Kidney epithelial cell (primary cell): ENCODE data around the gene LDB3. TPM values are rescaled to one million over a fixed set of nuclear protein-coding genes. Genes with fewer than 3 reads are reported as not detected.

Source experiments
- DNase-seq: peaks from one replicate; pipeline ENCODE4 v3.0.0-alpha.2; 2010; ENCODE audit warnings: low read depth
- H3K27me3 ChIP-seq: 2 replicates; pipeline ENCODE4 v1.6.0; 2011; ENCODE audit warnings: low read length; ENCODE audit not compliant: control insufficient read depth, insufficient read depth
- H3K36me3 ChIP-seq: 2 replicates; pipeline ENCODE4 v1.5.1; 2011; ENCODE audit warnings: low read length; ENCODE audit not compliant: control insufficient read depth, insufficient read depth
- H3K4me3 ChIP-seq: 2 replicates; pipeline ENCODE4 v1.5.1; 2011; ENCODE audit warnings: low read depth, mild to moderate bottlenecking, control low read depth, low read length
- total RNA-seq: library from RNA; depleted of rRNA; stranded (reverse); fragments of >200 nt; gene quantifications from 2 replicates; pipeline ENCODE4 v1.2.3, GENCODE V29; 2015
- TF ChIP-seq, protein P1 (sequence below): IDR thresholded peaks from 2 replicates; pipeline ENCODE4 v1.5.1; 2011; ENCODE audit warnings: mild to moderate bottlenecking, moderate library complexity, low read length, control low read depth, inconsistent platforms; ENCODE audit not compliant: insufficient read depth, poor library complexity, severe bottlenecking

Gene LDB3
- total RNA-seq, 1 donor from 2014 or later: 0.17 TPM

GRCh38 chr10:86715156-86715795 lies 47.0 kb downstream of the LDB3 start:
- Histone ChIP-seq H3K36me3 (no peaks in the 10 kb centered on the region), H3K4me3 (no peak overlapping the region), H3K27me3 (no peaks in the 10 kb centered on the region)
- TF ChIP-seq, protein P1, sequence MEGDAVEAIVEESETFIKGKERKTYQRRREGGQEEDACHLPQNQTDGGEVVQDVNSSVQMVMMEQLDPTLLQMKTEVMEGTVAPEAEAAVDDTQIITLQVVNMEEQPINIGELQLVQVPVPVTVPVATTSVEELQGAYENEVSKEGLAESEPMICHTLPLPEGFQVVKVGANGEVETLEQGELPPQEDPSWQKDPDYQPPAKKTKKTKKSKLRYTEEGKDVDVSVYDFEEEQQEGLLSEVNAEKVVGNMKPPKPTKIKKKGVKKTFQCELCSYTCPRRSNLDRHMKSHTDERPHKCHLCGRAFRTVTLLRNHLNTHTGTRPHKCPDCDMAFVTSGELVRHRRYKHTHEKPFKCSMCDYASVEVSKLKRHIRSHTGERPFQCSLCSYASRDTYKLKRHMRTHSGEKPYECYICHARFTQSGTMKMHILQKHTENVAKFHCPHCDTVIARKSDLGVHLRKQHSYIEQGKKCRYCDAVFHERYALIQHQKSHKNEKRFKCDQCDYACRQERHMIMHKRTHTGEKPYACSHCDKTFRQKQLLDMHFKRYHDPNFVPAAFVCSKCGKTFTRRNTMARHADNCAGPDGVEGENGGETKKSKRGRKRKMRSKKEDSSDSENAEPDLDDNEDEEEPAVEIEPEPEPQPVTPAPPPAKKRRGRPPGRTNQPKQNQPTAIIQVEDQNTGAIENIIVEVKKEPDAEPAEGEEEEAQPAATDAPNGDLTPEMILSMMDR: no peak
- DNase-seq: no peak

DNA sequence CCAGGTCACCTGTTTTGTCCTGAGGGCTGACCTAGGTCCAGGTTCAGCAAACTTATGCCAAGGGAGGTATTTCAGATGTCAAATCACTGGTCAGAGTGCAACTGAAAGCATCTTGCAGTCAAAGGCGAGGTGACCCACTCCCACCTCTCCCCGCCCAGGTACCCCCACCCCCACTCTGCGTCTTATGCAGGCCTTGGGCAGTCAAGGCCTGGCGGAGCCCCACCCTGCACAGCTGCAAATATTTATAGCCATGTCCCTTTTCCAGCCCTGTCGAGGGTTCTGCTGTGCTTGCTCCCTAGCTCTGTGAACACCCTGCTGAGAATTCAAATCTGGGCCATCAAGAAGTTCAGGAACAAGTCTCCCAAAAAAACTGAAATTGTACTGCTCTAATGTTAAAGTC lies 47.5 kb downstream of the LDB3 start:
- TF ChIP-seq, protein P1: no peak
- DNase-seq: no peak

GRCh38 chr10:86716466-86716865 lies 48.2 kb downstream of the LDB3 start:
- Histone ChIP-seq H3K36me3 (no peaks in the 10 kb centered on the region), H3K27me3 (no peaks in the 10 kb centered on the region), H3K4me3 (no peak overlapping the region)
- TF ChIP-seq, protein P1: no peak
- no peak for DNase-seq

More for the DNA sequence above, 47.5 kb downstream of the LDB3 start:
- Histone ChIP-seq H3K27me3 (no peaks in the 10 kb centered on the region), H3K36me3 (no peaks in the 10 kb centered on the region), H3K4me3 (no peak overlapping the region)

DNA sequence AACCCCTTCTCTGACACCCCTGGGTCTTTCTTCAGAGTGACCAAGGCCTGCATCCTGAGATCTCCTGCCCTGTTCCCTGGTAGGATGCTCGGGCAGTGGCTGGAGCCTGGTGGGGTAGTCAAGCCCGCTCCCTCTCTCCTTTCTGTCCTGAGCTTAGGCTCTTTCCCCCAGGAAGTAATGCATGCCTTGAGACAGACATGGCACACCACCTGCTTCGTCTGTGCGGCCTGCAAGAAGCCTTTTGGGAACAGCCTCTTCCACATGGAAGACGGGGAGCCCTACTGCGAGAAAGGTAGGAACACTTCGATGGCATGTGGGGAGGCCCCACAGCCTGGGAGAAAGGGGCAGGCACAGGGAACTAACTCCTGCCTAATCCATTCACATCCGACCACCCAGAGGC lies 50.2 kb downstream of the LDB3 start:
- H3K27me3 ChIP-seq: no peaks in the 10 kb centered on the region
- H3K36me3 ChIP-seq: no peaks in the 10 kb centered on the region
- H3K4me3 ChIP-seq: no peak overlapping the region
- TF ChIP-seq, protein P1: no peak
- DNase-seq: no peak

DNA sequence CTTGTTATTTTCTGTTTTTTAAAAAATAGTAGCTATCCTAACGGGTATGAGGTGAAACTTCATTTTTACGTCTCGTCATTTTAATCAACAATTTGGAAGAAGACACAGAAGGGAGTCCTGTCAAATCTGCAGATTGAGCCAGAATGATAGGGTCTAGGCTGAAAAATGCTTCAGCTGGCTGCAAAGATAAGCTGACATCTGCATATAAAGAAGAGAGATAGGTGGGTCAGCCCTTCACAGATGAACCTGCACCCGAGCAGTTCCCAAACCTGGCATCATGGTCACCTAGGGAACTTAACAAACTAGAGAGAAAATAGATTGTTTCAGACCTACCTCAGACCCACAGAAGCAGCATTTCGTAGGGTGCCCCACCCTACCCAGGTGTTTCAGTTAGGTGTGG lies 52.9 kb downstream of the LDB3 start:
- Histone ChIP-seq H3K4me3 (no peak overlapping the region), H3K36me3 (no peaks in the 10 kb centered on the region), H3K27me3 (no peaks in the 10 kb centered on the region)
- TF ChIP-seq, protein P1: no peak
- no peak for DNase-seq

DNA sequence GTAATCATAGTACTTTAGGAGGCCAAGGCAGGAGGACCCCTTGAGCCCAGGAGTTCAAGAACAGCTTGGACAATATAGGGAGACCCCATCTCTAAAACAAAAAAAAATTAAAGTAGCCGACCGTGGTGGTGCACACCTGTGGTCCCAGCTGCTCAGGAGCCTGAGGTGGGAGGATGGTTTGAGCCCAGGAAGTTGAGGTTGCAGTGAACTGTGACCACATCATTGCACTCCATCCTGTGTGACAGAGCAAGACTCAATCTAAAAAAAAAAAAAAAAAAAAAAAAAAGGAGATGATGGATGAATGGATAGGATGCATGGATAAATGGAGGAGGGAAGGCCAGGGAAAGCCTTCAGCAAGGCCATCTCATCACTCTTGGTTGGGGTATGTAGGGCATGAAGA lies 54.7 kb downstream of the LDB3 start:
- Histone ChIP-seq H3K4me3 (no peak overlapping the region), H3K27me3 (no peaks in the 10 kb centered on the region), H3K36me3 (no peaks in the 10 kb centered on the region)
- no peak for DNase-seq
- TF ChIP-seq, protein P1: no peak
